IgD-negative memory B cell (primary cell): Measurements from ENCODE around the gene FBXO15. TPM values are rescaled to one million over a fixed set of nuclear protein-coding genes. Genes with fewer than 3 reads are reported as not detected.

Experiments
- H3K27ac Mint-ChIP-seq, 3 donors: one replicate each; pipeline ENCODE4 v1.8.0; 2020 to 2022; ENCODE audit warnings: mild to moderate bottlenecking in 3 of 3, mixed read lengths in 3 of 3, moderate library complexity in 1 of 3
- H3K27me3 Mint-ChIP-seq: one replicate; pipeline ENCODE4 v1.8.0; 2021; ENCODE audit warnings: mixed read lengths
- H3K36me3 Mint-ChIP-seq: one replicate; pipeline ENCODE4 v1.8.0; 2020; ENCODE audit warnings: mild to moderate bottlenecking, mixed read lengths
- H3K4me1 Mint-ChIP-seq, 3 donors: one replicate each; pipeline ENCODE4 v1.8.0; 2020 to 2022; ENCODE audit warnings: mixed read lengths in 3 of 3, mild to moderate bottlenecking in 1 of 3
- H3K4me3 Mint-ChIP-seq, 4 donors: one replicate each; pipeline ENCODE4 v1.8.0; 2020 to 2022; ENCODE audit warnings: mild to moderate bottlenecking in 4 of 4, mixed read lengths in 4 of 4, moderate library complexity in 3 of 4
- H3K9me3 Mint-ChIP-seq, 3 donors: one replicate each; pipeline ENCODE4 v1.8.0; 2020 to 2021; ENCODE audit warnings: mixed read lengths in 3 of 3, mild to moderate bottlenecking in 1 of 3
- polyA plus RNA-seq: library from polyadenylated mRNA; unstranded; fragments of 300-500 nt; fragmentation: Illumina TruSeq; gene quantifications from one replicate; pipeline ENCODE4 v1.2.3, GENCODE V29; 2021

Gene FBXO15, protein sequence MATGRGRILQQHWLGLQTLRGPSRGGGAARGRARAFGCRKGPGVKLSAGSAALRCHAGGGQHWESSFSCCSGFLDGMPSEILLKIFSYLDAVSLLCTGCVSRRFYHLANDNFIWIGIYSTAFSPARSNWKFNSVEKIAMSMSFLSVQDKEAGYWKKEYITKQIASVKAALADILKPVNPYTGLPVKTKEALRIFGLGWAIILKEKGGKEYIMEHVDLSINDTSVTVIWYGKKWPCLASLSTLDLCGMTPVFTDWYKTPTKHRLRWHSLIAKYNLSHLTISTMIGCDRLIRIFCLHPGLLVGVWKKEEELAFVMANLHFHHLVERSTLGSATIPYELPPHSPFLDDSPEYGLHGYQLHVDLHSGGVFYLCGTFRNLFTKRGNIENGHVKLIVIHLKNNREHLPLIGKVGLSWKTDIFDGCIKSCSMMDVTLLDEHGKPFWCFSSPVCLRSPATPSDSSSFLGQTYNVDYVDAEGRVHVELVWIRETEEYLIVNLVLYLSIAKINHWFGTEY
- polyA plus RNA-seq = 0.90 TPM

GRCh38 chr18:74147779-74148542, at the start of gene FBXO15, which contains the start of gene TIMM21:
FBXO15 (minus strand) TSS chr18:74147834; CDS start chr18:74147785, 49 bp downstream.
TIMM21 (plus strand) TSS chr18:74148523; CDS start chr18:74148809, 286 bp downstream.
- peak within 1 kb of the TSS; percentile 98 to 100 (median 100) for H3K27ac Mint-ChIP-seq
- peak within 1 kb of the TSS; percentile 96 to 100 (median 98) for H3K4me3 Mint-ChIP-seq
- H3K27me3 Mint-ChIP-seq = no peaks in the 10 kb centered on the region
- H3K36me3 Mint-ChIP-seq = no peaks in the 10 kb centered on the region
- H3K4me1 Mint-ChIP-seq = peaks cover 18 to 29% (median 22%) of the 10 kb centered on the region in 3 donors
- no peaks in the 10 kb centered on the region for H3K9me3 Mint-ChIP-seq

- no peaks in the 10 kb centered on the region for H3K36me3 Mint-ChIP-seq
- no peaks in the 10 kb centered on the region for H3K9me3 Mint-ChIP-seq
- peaks cover 0 to 13% (median 3%) of the 10 kb centered on the region in 3 donors for H3K4me1 Mint-ChIP-seq
- peaks cover 2% of the 10 kb centered on the region for H3K27me3 Mint-ChIP-seq
- peak overlapping the region; percentile 0 to 96 (median 83) for H3K4me3 Mint-ChIP-seq
- H3K27ac Mint-ChIP-seq = peak overlapping the region in 1 of 3 donors; percentile 75
These were observed 48.8 kb upstream of the FBXO15 start for GRCh38 chr18:74196220-74197119.

DNA sequence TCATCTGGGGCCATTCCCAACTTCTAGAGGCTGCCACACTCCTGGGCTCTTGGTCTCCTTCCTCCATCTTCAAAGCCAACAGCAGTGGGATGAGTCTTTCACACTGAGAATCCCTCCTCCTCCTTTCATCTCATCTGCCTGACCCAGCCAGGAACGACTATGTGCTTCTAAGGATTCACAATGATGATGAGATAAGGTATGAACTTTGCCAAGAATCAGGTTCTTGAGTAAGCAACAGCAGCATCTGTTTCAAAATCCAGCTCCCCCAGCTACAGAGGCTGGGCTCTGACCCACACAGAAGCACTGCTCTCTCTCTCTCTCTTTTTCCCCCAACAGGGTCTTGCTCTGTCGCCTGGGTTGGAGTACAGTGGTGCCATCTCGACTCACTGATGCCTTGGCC, 47.1 kb upstream of the FBXO15 start:
- H3K9me3 Mint-ChIP-seq = no peaks in the 10 kb centered on the region
- peaks cover 3% of the 10 kb centered on the region for H3K27me3 Mint-ChIP-seq
- H3K4me3 Mint-ChIP-seq = no peak overlapping the region
- peaks cover 0 to 13% (median 3%) of the 10 kb centered on the region in 3 donors for H3K4me1 Mint-ChIP-seq
- H3K27ac Mint-ChIP-seq = no peak overlapping the region
- H3K36me3 Mint-ChIP-seq = no peaks in the 10 kb centered on the region

GRCh38 chr18:74191577-74191976, 43.9 kb upstream of the FBXO15 start:
- Mint-ChIP-seq H3K4me1 (peaks cover 0 to 5% (median 1%) of the 10 kb centered on the region in 3 donors), H3K36me3 (no peaks in the 10 kb centered on the region), H3K9me3 (no peaks in the 10 kb centered on the region), H3K27ac (no peak overlapping the region), H3K27me3 (peaks cover 13% of the 10 kb centered on the region), H3K4me3 (no peak overlapping the region)

- Mint-ChIP-seq H3K36me3 (no peaks in the 10 kb centered on the region), H3K27ac (no peak overlapping the region), H3K4me3 (no peak overlapping the region), H3K9me3 (no peaks in the 10 kb centered on the region), H3K4me1 (no peaks in the 10 kb centered on the region), H3K27me3 (peaks cover 12% of the 10 kb centered on the region)
These were observed 42.5 kb upstream of the FBXO15 start for GRCh38 chr18:74190086-74190485.

- Mint-ChIP-seq H3K27ac (no peak overlapping the region), H3K4me1 (no peaks in the 10 kb centered on the region), H3K27me3 (peaks cover 15% of the 10 kb centered on the region), H3K4me3 (no peak overlapping the region), H3K9me3 (no peaks in the 10 kb centered on the region), H3K36me3 (no peaks in the 10 kb centered on the region)
These were observed 39.0 kb upstream of the FBXO15 start for GRCh38 chr18:74186661-74187060.

DNA sequence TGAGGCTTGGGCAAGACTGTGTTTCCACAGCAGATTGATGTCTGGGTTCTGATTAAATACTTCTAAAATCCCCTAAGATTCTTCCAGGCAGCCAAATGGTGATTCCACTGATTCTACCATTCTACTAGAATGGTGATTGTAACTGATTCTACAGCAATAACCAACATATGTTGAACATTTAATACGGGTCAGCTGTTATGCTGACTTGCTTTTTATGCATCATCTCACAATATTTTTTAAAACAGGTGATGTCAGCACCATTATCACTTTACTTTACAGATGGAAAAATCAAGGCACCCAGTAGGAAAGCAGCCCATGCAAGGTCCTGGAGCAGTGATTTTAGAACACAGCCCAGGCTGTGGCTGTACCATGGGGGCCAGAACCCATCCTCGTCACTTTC, 38.2 kb upstream of the FBXO15 start:
- no peaks in the 10 kb centered on the region for H3K4me1 Mint-ChIP-seq
- H3K9me3 Mint-ChIP-seq = no peaks in the 10 kb centered on the region
- H3K27me3 Mint-ChIP-seq = peaks cover 14% of the 10 kb centered on the region
- no peak overlapping the region for H3K4me3 Mint-ChIP-seq
- no peak overlapping the region for H3K27ac Mint-ChIP-seq
- peaks cover 2% of the 10 kb centered on the region for H3K36me3 Mint-ChIP-seq

- no peaks in the 10 kb centered on the region for H3K9me3 Mint-ChIP-seq
- peaks cover 2% of the 10 kb centered on the region for H3K36me3 Mint-ChIP-seq
- H3K4me1 Mint-ChIP-seq = no peaks in the 10 kb centered on the region
- no peak overlapping the region for H3K27ac Mint-ChIP-seq
- H3K4me3 Mint-ChIP-seq = no peak overlapping the region
- H3K27me3 Mint-ChIP-seq = peaks cover 14% of the 10 kb centered on the region
These were observed 37.2 kb upstream of the FBXO15 start for GRCh38 chr18:74184875-74185274.

DNA sequence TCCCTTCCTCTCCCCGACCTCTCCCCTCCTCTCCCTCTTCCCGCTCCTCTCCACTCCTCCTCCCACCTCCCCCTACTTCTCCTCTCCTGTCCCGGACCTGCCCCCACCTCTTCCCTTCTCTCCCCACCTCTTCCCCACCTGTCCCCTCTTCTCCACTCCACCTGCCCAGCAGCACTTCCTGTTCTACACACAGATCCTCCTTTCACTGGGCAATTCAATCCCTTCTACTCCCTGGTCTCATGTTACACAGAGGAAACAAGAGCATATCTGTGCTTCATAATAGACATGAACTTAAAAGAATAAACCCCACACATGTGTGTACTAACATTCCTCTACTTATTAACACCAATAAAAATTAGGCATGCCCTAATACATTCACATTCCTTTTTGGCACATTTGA, 35.5 kb upstream of the FBXO15 start:
- Mint-ChIP-seq H3K36me3 (peaks cover 2% of the 10 kb centered on the region), H3K27ac (no peak overlapping the region), H3K4me3 (no peak overlapping the region), H3K4me1 (no peaks in the 10 kb centered on the region), H3K9me3 (no peaks in the 10 kb centered on the region), H3K27me3 (peaks cover 12% of the 10 kb centered on the region)

GRCh38 chr18:74182335-74182734, 34.7 kb upstream of the FBXO15 start:
- Mint-ChIP-seq H3K4me3 (no peak overlapping the region), H3K9me3 (no peaks in the 10 kb centered on the region), H3K36me3 (peaks cover 2% of the 10 kb centered on the region), H3K27ac (no peak overlapping the region), H3K27me3 (peaks cover 12% of the 10 kb centered on the region), H3K4me1 (no peaks in the 10 kb centered on the region)

- H3K4me1 Mint-ChIP-seq = no peaks in the 10 kb centered on the region
- H3K4me3 Mint-ChIP-seq = no peak overlapping the region
- H3K27me3 Mint-ChIP-seq = peaks cover 6% of the 10 kb centered on the region
- no peak overlapping the region for H3K27ac Mint-ChIP-seq
- peaks cover 2% of the 10 kb centered on the region for H3K36me3 Mint-ChIP-seq
- no peaks in the 10 kb centered on the region for H3K9me3 Mint-ChIP-seq
These were observed 32.1 kb upstream of the FBXO15 start for GRCh38 chr18:74179623-74180199.

DNA sequence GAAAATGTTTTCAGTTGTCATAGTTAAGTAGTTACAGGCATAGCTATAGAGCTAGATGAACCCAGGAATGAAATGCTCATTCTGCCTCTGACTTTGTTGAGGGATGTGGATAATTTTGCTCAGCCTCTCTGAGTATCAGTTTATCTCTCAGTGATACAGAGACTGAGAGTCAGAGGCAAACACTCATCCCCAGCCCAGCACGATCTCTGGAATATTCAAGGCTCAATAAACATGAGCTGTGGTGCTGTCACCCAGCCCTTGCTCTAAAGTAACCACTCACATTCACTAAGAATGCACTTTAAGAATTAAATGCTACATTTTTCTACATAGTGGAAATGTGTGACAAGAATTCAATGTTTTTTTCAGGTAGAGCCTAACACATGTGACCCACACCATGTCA, 31.2 kb upstream of the FBXO15 start:
- Mint-ChIP-seq H3K4me3 (no peak overlapping the region), H3K4me1 (no peaks in the 10 kb centered on the region), H3K9me3 (no peaks in the 10 kb centered on the region), H3K36me3 (peaks cover 2% of the 10 kb centered on the region), H3K27me3 (peaks cover 6% of the 10 kb centered on the region), H3K27ac (no peak overlapping the region)

GRCh38 chr18:74175658-74176057, 28.0 kb upstream of the FBXO15 start:
- peaks cover 10% of the 10 kb centered on the region for H3K27me3 Mint-ChIP-seq
- H3K27ac Mint-ChIP-seq = peak overlapping the region in 1 of 3 donors; percentile 0
- H3K36me3 Mint-ChIP-seq = no peaks in the 10 kb centered on the region
- no peak overlapping the region for H3K4me3 Mint-ChIP-seq
- peaks cover 5 to 8% (median 6%) of the 10 kb centered on the region in 3 donors for H3K4me1 Mint-ChIP-seq
- no peaks in the 10 kb centered on the region for H3K9me3 Mint-ChIP-seq

GRCh38 chr18:74173434-74173750, 25.8 kb upstream of the FBXO15 start:
- H3K4me1 Mint-ChIP-seq = peaks cover 5 to 8% (median 6%) of the 10 kb centered on the region in 3 donors
- H3K9me3 Mint-ChIP-seq = no peaks in the 10 kb centered on the region
- no peak overlapping the region for H3K4me3 Mint-ChIP-seq
- peaks cover 9% of the 10 kb centered on the region for H3K27me3 Mint-ChIP-seq
- no peaks in the 10 kb centered on the region for H3K36me3 Mint-ChIP-seq
- no peak overlapping the region for H3K27ac Mint-ChIP-seq
